Astrocyte (in vitro differentiated cells and primary cell): ENCODE measurements around the gene ZSWIM2. TPM values are rescaled to one million over a fixed set of nuclear protein-coding genes. Genes with fewer than 3 reads are reported as not detected.

Experiments
- total RNA-seq: library from RNA; stranded (reverse); gene quantifications from 2 replicates; pipeline ENCODE4 v1.2.1, GENCODE V29; 2021

Gene ZSWIM2
- total RNA-seq, 1 donor from 2014 or later, result not detected

Other genes with a start within 250 kb of the ZSWIM2 start
- 13.5 and 15.5 TPM in 2 replicates for gene FAM171B, start 155.1 kb downstream of the ZSWIM2 start, total RNA-seq